DMS 273 (cell line): ENCODE results near the gene TOP1.

Experiments
- DNase-seq: peaks from one replicate; lab custom pipeline; 2025; ENCODE audit not compliant: unreplicated experiment; lab: John Stamatoyannopoulos, UW

Gene TOP1

DNA sequence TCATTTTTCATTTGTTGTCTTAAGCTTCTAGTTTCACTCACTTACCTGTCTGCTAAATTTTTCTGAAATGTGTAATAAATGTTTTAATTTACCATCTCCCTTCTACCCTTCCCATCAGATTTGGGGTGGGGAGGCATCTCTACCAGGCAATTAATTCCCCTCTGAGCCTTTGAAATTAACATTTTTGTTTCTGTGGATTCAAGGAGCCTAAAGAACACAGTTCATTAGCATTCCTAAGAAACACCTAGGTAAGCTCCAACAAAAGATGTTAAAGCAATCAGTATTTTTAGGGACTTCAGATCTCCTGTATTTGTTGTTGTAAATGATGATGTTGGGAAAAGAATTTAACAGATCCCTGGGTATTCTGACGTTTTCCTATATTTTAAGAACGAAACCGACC, 6.6 kb downstream of the TOP1 start:
- no peak for DNase-seq

GRCh38 chr20:41037179-41037578, 8.6 kb downstream of the TOP1 start:
- DNase-seq: no peak

DNA sequence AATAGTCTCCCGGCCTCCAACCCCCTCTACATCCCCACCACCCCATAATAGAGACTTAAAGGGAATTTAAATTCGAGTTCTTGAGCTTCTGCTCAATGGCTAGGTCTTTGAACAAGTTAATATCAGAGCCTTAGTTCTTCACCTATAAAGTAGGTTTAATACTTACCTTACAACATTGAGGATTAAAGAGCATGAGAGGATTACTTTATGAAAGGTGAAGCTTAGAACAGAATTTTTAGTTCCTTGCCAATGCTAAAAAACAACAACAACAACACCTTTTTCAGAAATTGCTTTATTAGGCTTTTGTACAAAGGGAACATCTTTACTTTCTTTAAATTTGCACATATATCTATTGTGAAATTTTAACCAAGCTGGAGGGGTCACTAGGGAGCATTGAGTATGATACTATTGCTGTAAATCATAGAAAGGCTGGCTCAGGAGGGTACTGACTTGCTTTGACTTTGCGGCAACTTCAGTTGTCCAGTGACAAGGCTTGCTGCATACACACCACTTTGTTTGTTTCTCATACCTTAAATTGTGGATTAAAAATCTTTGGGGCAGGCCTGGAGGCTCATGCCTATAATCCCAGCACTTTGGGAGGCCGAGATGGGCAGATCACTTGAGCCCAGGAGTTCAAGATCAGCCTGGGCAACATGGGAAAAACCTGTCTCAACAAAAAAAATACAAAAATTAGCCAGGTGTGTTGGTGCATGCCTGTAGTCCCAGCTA, 9.7 kb downstream of the TOP1 start:
- no peak for DNase-seq

- no peak for DNase-seq
Observed at GRCh38 chr20:41038878-41039404, 10.3 kb downstream of the TOP1 start.

GRCh38 chr20:41040855-41041254, 12.2 kb downstream of the TOP1 start:
- no peak for DNase-seq

- DNase-seq: no peak
Observed at GRCh38 chr20:41041693-41042092, 13.1 kb downstream of the TOP1 start.

DNA sequence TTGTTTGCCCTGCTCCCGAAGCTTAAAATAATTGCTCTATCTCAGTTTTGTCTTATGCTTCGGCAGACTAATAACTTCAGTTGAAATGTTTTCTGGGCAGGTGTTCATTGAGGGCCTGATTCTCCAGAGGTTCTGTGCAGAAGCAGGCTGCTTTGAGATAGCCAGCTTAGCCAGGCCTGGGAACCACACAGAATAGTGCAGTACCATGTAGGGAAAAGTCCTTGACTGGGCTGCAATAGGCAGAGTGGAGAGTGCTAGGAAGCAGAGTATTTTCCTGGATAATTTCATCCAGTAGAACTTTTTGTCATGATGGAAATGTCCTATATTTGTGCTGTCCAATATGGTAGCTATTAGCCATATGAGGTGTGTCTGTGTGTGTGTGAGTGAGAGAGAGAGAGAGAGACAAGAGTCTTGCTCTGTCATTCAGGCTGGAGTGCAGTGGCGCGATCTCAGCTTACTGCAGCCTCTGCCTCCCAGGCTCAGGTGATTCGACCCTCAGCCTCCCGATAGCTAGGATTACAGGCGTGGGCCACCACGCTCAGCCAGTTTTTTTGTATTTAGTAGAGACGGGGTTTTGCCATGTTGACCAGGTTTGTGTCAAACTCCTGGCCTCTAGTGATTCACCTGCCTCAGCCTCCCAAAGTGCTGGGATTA, 15.9 kb downstream of the TOP1 start:
- no peak for DNase-seq

- DNase-seq: peak; percentile 28
Observed at GRCh38 chr20:41045671-41046070, 17.0 kb downstream of the TOP1 start.

- no peak for DNase-seq
Observed at GRCh38 chr20:41046716-41047115, 18.1 kb downstream of the TOP1 start.

DNA sequence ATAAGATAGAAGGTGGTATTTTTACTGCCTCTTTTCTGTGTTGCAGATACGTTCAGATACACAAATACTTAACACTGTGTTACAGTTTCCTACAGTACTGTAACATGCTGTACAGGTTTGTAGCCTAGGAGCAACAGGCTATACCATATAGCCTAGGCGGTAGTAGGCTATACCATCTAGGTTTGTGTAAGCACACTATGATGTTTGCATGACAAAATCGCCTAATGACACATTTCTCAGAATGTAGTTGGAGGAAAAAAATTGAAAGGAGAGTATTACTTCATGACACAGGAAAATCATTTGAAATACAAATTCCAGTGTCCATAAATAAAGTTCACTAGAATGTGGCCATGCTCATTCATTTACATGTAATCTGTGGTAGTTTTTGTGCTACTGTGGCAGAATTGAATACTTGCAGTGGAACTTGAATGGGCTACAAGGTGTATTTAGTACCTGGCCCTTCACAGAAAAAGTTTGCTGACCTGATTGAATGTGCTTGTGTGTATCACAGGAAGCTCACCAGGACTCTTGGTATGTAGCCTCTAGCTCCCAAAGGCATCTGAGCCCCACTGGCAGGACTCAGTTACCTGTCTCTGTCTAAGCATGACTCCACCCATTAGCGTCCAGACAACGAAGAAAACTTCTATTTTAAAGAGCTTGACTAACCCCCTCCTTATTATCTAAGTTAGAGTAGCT, 18.8 kb downstream of the TOP1 start:
- DNase-seq: no peak

GRCh38 chr20:41047975-41048305, 19.3 kb downstream of the TOP1 start:
- DNase-seq: no peak

GRCh38 chr20:41048461-41049301, 20.1 kb downstream of the TOP1 start:
- DNase-seq: no peak

- DNase-seq: no peak
Observed at GRCh38 chr20:41049451-41049850, 20.8 kb downstream of the TOP1 start.

GRCh38 chr20:41050361-41051008, 21.9 kb downstream of the TOP1 start:
- no peak for DNase-seq

- DNase-seq: no peak
Observed at GRCh38 chr20:41051009-41051825, 22.6 kb downstream of the TOP1 start.

DNA sequence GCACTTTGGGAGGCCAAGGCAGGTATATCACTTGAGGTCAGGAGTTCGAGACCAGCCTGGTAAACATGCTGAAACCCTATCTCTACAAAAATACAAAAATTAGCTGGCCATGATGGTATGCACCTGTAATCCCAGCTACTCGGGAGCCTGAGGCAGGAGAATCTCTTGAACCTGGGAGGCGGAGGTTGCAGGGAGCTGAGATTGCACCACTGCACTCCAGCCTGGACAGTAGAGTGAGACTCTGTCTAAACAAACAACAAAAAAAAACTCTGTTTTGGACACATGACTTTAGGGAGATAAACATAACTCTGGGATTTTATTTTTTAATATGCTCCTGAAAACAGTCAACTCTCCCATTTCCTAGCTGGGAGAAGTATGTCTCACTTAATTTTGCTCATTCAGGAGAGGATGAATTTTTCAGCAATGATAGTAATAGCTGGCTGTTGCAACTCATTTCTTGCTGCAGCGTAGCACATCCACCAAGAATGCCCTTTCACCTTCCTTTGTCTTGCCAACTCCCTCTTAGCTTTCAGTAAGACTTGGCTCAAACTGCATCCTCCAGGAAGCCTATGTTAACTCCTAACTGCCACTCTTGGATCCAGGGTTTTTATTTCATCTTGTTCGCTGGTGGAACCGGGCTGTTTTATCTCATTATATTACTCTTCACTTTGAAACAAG, 24.3 kb downstream of the TOP1 start:
- no peak for DNase-seq

DNA sequence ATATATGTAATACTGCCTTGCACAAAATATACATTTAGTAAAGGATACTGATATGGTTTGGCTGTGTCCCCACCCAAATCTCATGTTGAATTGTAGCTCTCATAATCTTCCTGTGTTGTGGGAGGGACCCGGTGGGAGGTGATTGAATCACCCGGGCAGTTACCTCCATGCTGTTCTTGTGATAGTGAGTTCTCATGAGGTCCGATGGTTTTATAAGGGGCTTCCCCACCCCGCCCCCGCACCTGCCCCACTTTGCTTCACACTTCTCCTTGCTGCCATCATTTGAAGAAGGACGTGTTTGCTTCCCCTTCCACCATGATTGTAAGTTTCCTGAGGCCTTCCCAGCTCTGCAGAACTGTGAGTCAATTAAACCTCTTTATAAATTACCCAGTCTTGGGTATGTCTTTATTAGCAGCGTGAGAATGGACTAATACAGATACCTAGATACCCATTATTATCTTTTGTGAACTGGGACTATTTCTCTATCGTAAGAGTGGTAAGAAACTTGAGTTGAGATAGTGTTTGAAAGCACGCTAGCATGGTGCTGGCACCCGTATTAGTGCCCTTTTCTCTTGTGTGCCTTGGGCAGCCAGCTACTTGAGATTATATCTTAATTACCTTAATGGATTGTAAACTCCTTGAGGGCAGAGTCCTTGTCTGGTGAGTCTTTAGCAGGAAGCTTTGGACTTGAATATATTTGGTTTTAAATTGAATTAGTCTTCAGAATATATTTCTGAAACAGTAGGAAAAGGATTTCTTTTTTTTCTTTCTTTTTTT, 25.6 kb downstream of the TOP1 start:
- no peak for DNase-seq

DNA sequence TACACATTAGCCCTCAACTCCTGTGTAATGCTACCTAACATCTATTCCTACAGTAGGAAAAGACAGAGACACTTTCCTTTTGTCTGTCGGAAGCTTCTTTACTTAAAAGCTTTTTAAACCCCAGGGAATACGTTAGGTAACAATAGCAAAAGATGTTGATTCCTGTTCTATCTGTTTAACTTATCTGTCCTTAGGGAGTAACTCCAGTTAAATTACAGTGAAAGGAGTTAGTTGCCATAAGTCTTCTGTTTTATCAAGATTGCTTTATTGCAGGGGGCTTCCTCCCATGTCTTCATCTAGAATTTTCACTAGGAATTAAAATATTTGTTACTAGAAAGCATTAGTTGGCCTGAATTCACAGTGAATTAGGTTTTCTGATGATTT, 26.2 kb downstream of the TOP1 start:
- DNase-seq: no peak

DNA sequence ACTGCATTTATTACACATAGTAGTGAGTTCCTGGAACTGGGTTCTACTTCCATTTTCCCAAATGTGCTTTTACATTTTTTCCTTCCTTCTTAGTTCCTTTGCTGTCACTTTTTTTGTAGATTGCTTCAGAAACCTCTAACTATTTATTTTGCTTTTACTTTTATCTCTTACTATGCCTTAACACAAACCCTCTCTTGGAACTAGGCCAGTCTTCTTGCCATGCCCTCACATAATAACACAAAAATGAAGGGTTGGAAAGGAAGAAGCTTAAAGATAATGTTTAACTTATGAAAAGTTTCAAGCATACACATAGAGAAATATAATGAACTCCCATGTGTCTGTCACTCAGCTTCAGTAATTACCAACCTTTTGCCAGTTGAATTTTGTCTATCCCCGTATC, 27.1 kb downstream of the TOP1 start:
- DNase-seq: no peak
